Measurements from ENCODE around the gene RTN4RL2. TPM values are rescaled to one million over a fixed set of nuclear protein-coding genes. Genes with fewer than 3 reads are reported as not detected.
A peak's percentile ranks its signal among the peaks of the same experiment; 100 is the strongest.

The RTN4RL2 gene
- total RNA-seq, 4 donors from 2014 or later: 1.2 TPM; not detected in 3

GRCh38 chr11:57432714-57433163 lies 27.6 kb upstream of the RTN4RL2 start:
- DNase-seq: peak in 1 of 3 donors; percentile 58
- H3K27ac ChIP-seq: peak overlapping the region in 1 of 4 donors; percentile 15

GRCh38 chr11:57434640-57435546 lies 25.4 kb upstream of the RTN4RL2 start:
- H3K9me3 ChIP-seq: no peaks in the 10 kb centered on the region
- no peak for DNase-seq
- H3K4me3 ChIP-seq: no peak overlapping the region
- H3K27me3 ChIP-seq: no peaks in the 10 kb centered on the region
- TF ChIP-seq POLR2A (IDR thresholded peaks at IDR 0.05) (no peak), CTCF (IDR thresholded peaks at IDR 0.05) (no peak)
- no peaks in the 10 kb centered on the region for H3K4me1 ChIP-seq
- no peaks in the 10 kb centered on the region for H3K36me3 ChIP-seq
- no peak overlapping the region for H3K27ac ChIP-seq

More at GRCh38 chr11:57432714-57433163, 27.6 kb upstream of the RTN4RL2 start:
- H3K4me1 ChIP-seq: no peaks in the 10 kb centered on the region
- H3K4me3 ChIP-seq: no peak overlapping the region
- H3K36me3 ChIP-seq: no peaks in the 10 kb centered on the region
- no peaks in the 10 kb centered on the region for H3K27me3 ChIP-seq
- no peak for TF ChIP-seq CTCF (IDR thresholded peaks at IDR 0.05)
- TF ChIP-seq POLR2A (IDR thresholded peaks at IDR 0.05): no peak
- no peaks in the 10 kb centered on the region for H3K9me3 ChIP-seq

- no peaks in the 10 kb centered on the region for H3K36me3 ChIP-seq
- no peak for TF ChIP-seq CTCF (IDR thresholded peaks at IDR 0.05)
- TF ChIP-seq POLR2A (IDR thresholded peaks at IDR 0.05): no peak
- H3K27me3 ChIP-seq: no peaks in the 10 kb centered on the region
- H3K4me3 ChIP-seq: no peak overlapping the region
- no peak for DNase-seq
- no peaks in the 10 kb centered on the region for H3K4me1 ChIP-seq
- no peak overlapping the region for H3K27ac ChIP-seq
- no peaks in the 10 kb centered on the region for H3K9me3 ChIP-seq
Measured at GRCh38 chr11:57436031-57436430, 24.3 kb upstream of the RTN4RL2 start.

- TF ChIP-seq CTCF (IDR thresholded peaks at IDR 0.05) (no peak), POLR2A (IDR thresholded peaks at IDR 0.05) (no peak)
- no peak for DNase-seq
- no peaks in the 10 kb centered on the region for H3K9me3 ChIP-seq
- H3K4me1 ChIP-seq: no peaks in the 10 kb centered on the region
- no peak overlapping the region for H3K27ac ChIP-seq
- no peaks in the 10 kb centered on the region for H3K27me3 ChIP-seq
- no peaks in the 10 kb centered on the region for H3K36me3 ChIP-seq
- no peak overlapping the region for H3K4me3 ChIP-seq
Measured at GRCh38 chr11:57438345-57439285, 21.7 kb upstream of the RTN4RL2 start.

- Histone ChIP-seq H3K9me3 (no peaks in the 10 kb centered on the region), H3K4me1 (no peaks in the 10 kb centered on the region), H3K4me3 (no peak overlapping the region), H3K36me3 (no peaks in the 10 kb centered on the region), H3K27me3 (no peaks in the 10 kb centered on the region), H3K27ac (no peak overlapping the region)
- TF ChIP-seq POLR2A (IDR thresholded peaks at IDR 0.05) (no peak), CTCF (IDR thresholded peaks at IDR 0.05) (no peak)
- no peak for DNase-seq
Measured at GRCh38 chr11:57439786-57440185, 20.5 kb upstream of the RTN4RL2 start.
